GM19395 (cell line): Measurements from ENCODE around the gene CCDC51.
"Not testable (repeated sequence)": the region's sequence is repeated elsewhere in the genome, so short reads cannot be mapped to it uniquely, and the experiment has no call there.

Experiments
- ATAC-seq: cut with Tn5 transposase; IDR thresholded peaks from one replicate; pipeline ENCODE4 v1.9.1; 2021; ENCODE audit warnings: mild to moderate bottlenecking, moderate library complexity; ENCODE audit not compliant: unreplicated experiment

CCDC51 gene

GRCh38 chr3:48466386-48467109 lies 26.6 kb upstream of the CCDC51 start:
- peak; percentile 28 for ATAC-seq

DNA sequence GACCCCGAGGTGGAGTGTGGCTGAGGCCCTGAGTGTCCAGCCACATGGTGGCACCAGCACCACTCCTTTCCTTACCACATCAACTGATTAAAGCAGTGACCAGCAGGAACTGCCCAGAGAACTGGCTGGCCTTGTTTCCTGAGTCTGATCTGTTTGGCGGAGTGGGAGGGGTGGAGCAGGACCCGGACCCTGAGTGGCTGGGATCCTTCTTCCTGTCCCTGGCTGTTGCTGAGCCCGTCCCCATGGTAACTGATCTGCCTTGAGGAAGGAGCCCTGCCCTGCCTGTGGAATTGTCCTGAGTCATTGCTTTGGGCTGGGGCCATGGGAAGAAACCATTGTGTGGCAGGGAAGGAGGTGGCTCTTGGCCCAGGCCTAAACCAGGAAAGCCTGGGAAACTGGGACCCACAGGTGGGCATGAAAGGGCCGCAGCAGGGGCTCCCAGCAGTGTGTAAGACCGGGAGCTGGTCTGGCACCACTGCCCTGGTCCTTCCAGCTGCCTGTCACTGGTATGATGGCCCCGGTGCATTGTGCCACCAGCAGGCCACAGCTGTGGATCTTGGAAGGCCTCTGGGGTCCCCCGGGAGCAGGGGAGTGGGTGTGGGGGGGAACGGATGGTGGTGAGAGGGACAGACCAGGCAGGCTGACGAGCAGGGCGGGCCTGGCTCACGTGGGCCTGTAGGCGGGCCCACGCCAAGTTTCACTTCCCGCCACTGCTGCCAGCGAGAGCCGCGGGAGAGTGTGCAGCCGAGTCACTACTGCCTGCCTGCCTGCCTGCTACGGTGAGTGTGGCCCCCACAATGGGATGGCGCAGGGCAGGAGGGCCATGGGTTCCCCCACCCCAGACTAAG lies 25.8 kb upstream of the CCDC51 start:
- peak; percentile 82 for ATAC-seq

- no peak for ATAC-seq
Observed at GRCh38 chr3:48465237-48465530, 25.3 kb upstream of the CCDC51 start.

DNA sequence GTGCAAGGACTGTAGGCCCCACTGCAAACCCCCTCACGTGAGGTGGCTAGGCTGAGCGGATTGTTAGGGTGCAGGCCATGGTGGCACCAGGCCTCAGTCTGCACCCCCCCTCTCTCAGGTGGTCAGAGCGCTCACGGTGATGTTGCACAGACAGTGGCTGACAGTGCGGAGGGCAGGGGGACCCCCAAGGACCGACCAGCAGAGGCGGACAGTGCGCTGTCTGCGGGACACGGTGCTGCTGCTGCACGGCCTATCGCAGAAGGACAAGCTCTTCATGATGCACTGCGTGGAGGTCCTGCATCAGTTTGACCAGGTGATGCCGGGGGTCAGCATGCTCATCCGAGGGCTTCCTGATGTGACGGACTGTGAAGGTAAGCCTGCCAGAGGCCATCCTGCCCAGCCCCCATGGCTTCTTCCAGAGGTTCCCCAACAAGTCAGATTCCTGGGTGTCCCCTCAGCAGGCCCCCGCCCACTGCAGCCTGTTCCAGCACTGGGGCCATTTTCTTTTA lies 24.8 kb upstream of the CCDC51 start:
- no peak for ATAC-seq

- ATAC-seq = no peak
Observed at GRCh38 chr3:48463703-48464102, 23.8 kb upstream of the CCDC51 start.

GRCh38 chr3:48461767-48462166 lies 21.8 kb upstream of the CCDC51 start:
- ATAC-seq = not testable (repeated sequence)

DNA sequence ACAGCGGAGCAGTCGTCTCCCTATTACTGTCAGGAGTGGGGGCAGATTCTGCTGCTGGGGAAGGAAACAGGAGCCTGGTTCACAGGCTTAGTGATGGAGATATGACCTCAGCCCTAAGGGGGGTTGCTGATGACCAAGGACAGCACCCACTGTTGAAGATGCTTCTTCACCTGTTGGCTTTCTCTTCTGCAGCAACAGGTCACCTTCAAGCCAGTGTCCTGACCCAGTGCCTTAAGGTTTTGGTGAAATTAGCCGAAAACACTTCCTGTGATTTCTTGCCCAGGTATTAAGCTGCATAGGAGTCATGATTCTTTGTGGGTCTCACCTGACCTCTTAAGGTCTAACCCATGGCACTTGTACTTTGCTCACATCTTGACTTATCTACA lies 20.6 kb upstream of the CCDC51 start:
- no peak for ATAC-seq

- no peak for ATAC-seq
Observed at GRCh38 chr3:48459773-48460516, 20.0 kb upstream of the CCDC51 start.

GRCh38 chr3:48459331-48459730 lies 19.4 kb upstream of the CCDC51 start:
- ATAC-seq = no peak

GRCh38 chr3:48456456-48456855 lies 16.5 kb upstream of the CCDC51 start:
- ATAC-seq = no peak

GRCh38 chr3:48451270-48451669 lies 11.4 kb upstream of the CCDC51 start:
- ATAC-seq = no peak

GRCh38 chr3:48446425-48447193 lies 6.7 kb upstream of the CCDC51 start, which contains the start of gene ATRIP:
Gene ATRIP, plus strand, starts transcription at chr3:48446737. Its CDS starts 109 bp downstream, at chr3:48446846.
- ATAC-seq = peak; percentile 84

DNA sequence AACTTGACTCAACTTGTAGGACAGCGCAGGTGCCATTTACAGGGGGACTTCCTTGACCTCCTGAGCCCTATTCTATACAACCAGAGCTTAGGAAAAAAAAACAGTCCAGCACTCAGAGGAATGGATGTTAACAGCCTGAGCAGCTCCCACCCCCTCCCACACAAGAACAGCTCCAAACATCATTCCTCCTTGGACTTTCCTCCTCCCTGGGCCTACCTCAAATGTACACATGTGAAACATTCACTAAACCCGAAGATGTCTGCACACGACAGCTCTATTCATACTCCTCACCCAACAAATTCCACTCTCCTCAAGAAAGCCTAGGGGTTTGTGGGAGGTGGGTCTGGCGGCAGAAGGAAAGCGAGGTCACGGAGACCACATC lies 6.1 kb upstream of the CCDC51 start:
- no peak for ATAC-seq

DNA sequence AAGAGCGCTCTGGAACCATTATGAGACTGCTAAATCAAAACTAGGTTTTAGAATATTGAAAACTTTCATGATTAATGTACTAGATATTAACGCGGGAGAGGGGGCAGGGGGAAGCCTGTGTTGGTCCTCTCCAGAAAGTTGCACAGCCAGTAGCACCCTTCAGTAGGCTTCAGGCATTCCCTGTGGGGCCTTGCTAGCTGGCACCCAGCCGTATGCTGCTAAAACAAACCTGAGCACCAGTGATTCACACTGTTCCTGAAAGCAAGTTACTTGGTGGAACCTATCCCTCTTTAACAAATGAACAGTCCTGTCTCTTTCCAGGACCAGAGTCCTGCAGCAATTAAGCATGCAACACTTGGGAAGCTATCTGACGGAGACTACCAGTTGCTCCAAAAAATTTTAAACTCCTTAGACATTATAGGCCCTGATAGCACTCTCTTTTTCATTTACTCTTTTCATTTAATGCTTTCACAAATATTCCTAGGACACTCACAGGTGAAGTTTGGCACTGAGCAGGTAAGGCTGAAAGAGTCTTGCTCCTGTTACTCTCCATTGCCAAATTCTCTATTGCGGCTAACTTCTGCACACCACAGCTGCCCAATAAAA lies 5.5 kb upstream of the CCDC51 start:
- no peak for ATAC-seq

DNA sequence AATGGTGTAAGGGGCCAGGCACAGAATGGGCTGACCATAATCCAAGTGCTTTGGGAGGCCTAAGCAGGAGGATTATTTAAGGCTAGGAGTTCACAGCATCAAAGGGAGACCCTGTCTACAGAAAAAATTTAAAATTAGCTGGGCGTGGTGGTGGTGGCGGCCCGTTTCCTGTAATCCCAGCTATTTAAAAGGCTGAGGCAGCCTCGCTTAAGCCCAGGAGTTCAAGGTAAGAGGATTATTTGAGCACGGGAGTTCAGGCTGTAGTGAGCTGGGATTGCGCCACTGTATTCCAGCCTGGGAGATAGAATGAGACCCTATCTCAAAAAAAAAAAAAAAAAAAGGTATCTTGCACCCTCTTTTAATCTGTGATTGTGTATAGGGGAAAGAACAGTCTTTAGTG lies 2.0 kb upstream of the CCDC51 start:
- no peak for ATAC-seq

GRCh38 chr3:48440590-48440958 lies 655 bp upstream of the CCDC51 start:
- ATAC-seq = no peak

GRCh38 chr3:48437812-48438211 lies 2.1 kb downstream of the CCDC51 start:
- no peak for ATAC-seq

- no peak for ATAC-seq
Observed at GRCh38 chr3:48436855-48437254, 3.1 kb downstream of the CCDC51 start.

- no peak for ATAC-seq
Observed at GRCh38 chr3:48436477-48436787, 3.5 kb downstream of the CCDC51 start.

GRCh38 chr3:48435774-48436476 lies 4.0 kb downstream of the CCDC51 start:
- no peak for ATAC-seq
